Uterus (tissue), 4 donors: ENCODE results near the gene FAR2. TPM values are rescaled to one million over a fixed set of nuclear protein-coding genes. Genes with fewer than 3 reads are reported as not detected.

ENCODE experiments used
- DNase-seq, 2 donors: peaks; one replicate each; pipeline ENCODE4 v3.0.0-alpha.2; 2019 to 2020
- H3K27ac ChIP-seq, 2 donors: fragments of 200-600 bp; sonication (generic); 1 replicate in 1 of 2; 2 replicates in 1 of 2; pipeline ENCODE4 v1.5.1; 2016 to 2018
- H3K27me3 ChIP-seq, 2 donors: fragments of 200-600 bp; sonication (generic); one replicate each; pipeline ENCODE4 v1.5.1; 2018 to 2019; ENCODE audit warnings: control low read depth in 1 of 2
- H3K36me3 ChIP-seq, 2 donors: fragments of 200-600 bp; sonication (generic); one replicate each; pipeline ENCODE4 v1.5.1; 2019; ENCODE audit warnings: control low read depth in 1 of 2
- H3K4me1 ChIP-seq, 2 donors: fragments of 200-600 bp; sonication (generic); one replicate each; pipeline ENCODE4 v1.5.1; 2018 to 2019; ENCODE audit warnings: control low read depth in 1 of 2
- H3K4me3 ChIP-seq, 2 donors: fragments of 200-600 bp; sonication (generic); 1 replicate in 1 of 2; 2 replicates in 1 of 2; pipeline ENCODE4 v1.5.1; 2018 to 2019; ENCODE audit warnings: mild to moderate bottlenecking in 1 of 2
- H3K9me3 ChIP-seq, 2 donors: fragments of 200-600 bp; sonication (generic); one replicate each; pipeline ENCODE4 v1.5.1; 2019; ENCODE audit warnings: control low read depth in 1 of 2
- POLR2A ChIP-seq, 2 donors: fragments of 450-650 bp; IDR thresholded peaks; one replicate each; pipeline ENCODE4 v1.6.1; 2016; ENCODE audit warnings: antibody characterized with exemption in 2 of 2, mild to moderate bottlenecking in 1 of 2, moderate library complexity in 1 of 2
- intact Hi-C: fragments of 100-400 bp; cut with DNase I; formaldehyde crosslinking; loops from one replicate; pipeline ENCODE4 v1.15.1; 2023; ENCODE audit warnings: low total_unique reads
- total RNA-seq, 4 donors: library from RNA; depleted of rRNA in 3 of 4; stranded (reverse); fragments of >200 nt in 3 of 4; gene quantifications; one replicate each; pipeline versions ENCODE4 v1.1.0 to v1.2.4, GENCODE V29; 2014 to 2023
- TF ChIP-seq, protein P1 (sequence below), 4 experiments: fragments of 200-600 bp in 2 of 4; fragments of 450-650 bp in 2 of 4; sonication (generic) in 2 of 4; IDR thresholded peaks; one replicate each; pipeline ENCODE4 v1.5.1; 2016 to 2019; ENCODE audit warnings: antibody characterized with exemption in 4 of 4, mild to moderate bottlenecking in 2 of 4, moderate library complexity in 1 of 4
- donor health status: DM: yes; HTN: yes; CAD: no.

The FAR2 gene
- total RNA-seq, 4 donors from 2014 or later = 4.7 to 14.4 (median 9.5) TPM

- no peak for DNase-seq
Observed at GRCh38 chr12:29198901-29199300, 49.8 kb downstream of the FAR2 start.

DNA sequence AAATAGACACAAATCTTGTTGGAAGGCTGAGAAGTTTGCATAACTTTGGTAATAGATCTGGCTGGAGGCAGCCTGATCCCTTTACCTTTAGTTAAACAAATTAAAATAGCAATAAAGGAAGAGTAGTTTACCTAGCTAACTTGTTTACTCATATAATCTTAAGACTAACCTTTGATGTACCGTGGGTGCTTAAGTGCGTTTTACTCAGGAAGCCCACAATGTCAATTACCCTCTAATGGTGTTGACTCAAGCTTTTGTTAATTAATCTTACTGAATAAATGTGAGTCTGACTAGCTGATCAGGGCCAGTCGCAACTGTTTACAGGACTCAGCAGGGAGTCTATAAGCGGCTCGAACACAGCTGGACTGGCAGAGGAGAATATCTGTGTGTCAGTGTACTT is 51.5 kb downstream of the FAR2 start:
- Histone ChIP-seq H3K9me3 (no peaks in the 10 kb centered on the region), H3K4me3 (no peak overlapping the region), H3K4me1 (no peaks in the 10 kb centered on the region), H3K36me3 (no peaks in the 10 kb centered on the region), H3K27me3 (no peaks in the 10 kb centered on the region), H3K27ac (no peak overlapping the region)
- DNase-seq = no peak
- TF ChIP-seq, protein P1, sequence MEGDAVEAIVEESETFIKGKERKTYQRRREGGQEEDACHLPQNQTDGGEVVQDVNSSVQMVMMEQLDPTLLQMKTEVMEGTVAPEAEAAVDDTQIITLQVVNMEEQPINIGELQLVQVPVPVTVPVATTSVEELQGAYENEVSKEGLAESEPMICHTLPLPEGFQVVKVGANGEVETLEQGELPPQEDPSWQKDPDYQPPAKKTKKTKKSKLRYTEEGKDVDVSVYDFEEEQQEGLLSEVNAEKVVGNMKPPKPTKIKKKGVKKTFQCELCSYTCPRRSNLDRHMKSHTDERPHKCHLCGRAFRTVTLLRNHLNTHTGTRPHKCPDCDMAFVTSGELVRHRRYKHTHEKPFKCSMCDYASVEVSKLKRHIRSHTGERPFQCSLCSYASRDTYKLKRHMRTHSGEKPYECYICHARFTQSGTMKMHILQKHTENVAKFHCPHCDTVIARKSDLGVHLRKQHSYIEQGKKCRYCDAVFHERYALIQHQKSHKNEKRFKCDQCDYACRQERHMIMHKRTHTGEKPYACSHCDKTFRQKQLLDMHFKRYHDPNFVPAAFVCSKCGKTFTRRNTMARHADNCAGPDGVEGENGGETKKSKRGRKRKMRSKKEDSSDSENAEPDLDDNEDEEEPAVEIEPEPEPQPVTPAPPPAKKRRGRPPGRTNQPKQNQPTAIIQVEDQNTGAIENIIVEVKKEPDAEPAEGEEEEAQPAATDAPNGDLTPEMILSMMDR (IDR thresholded peaks at IDR 0.05) = no peak
- no peak for TF ChIP-seq POLR2A (IDR thresholded peaks at IDR 0.05)
- intact Hi-C loops = no loop called here

More at GRCh38 chr12:29198901-29199300, 49.8 kb downstream of the FAR2 start:
- H3K36me3 ChIP-seq = no peaks in the 10 kb centered on the region
- TF ChIP-seq POLR2A (IDR thresholded peaks at IDR 0.05) = no peak
- TF ChIP-seq, protein P1 (IDR thresholded peaks at IDR 0.05) = no peak
- no peaks in the 10 kb centered on the region for H3K27me3 ChIP-seq
- H3K27ac ChIP-seq = no peak overlapping the region
- H3K9me3 ChIP-seq = no peaks in the 10 kb centered on the region
- no peak overlapping the region for H3K4me3 ChIP-seq
- no peaks in the 10 kb centered on the region for H3K4me1 ChIP-seq
- intact Hi-C loops = no loop called here

GRCh38 chr12:29201296-29201695 is 52.2 kb downstream of the FAR2 start:
- no peak for TF ChIP-seq POLR2A (IDR thresholded peaks at IDR 0.05)
- TF ChIP-seq, protein P1 (IDR thresholded peaks at IDR 0.05) = no peak
- H3K4me1 ChIP-seq = no peaks in the 10 kb centered on the region
- DNase-seq = no peak
- H3K4me3 ChIP-seq = no peak overlapping the region
- intact Hi-C loops = no loop called here
- H3K36me3 ChIP-seq = no peaks in the 10 kb centered on the region
- H3K9me3 ChIP-seq = no peaks in the 10 kb centered on the region
- H3K27ac ChIP-seq = no peak overlapping the region
- no peaks in the 10 kb centered on the region for H3K27me3 ChIP-seq

DNA sequence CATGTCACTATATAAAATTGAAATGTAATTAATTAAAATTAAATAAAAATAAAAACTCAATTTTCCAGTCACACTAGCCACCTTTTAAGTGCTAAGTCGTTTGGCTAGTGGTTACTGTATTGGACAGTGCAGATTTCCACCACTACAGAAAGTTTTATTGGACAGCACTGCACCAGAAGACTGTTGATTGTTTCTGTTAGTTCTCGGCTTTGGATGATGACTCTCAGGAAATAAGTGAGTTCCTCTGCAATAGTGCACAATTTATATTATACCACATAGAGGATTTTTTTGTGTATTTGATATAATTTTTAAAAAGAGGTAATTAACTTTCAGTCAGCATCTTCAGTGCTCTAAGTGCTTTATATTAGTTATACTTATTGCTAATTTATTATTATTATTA is 52.7 kb downstream of the FAR2 start:
- TF ChIP-seq POLR2A (IDR thresholded peaks at IDR 0.05) = no peak
- TF ChIP-seq, protein P1 (IDR thresholded peaks at IDR 0.05) = no peak
- intact Hi-C loops = no loop called here
- no peak for DNase-seq
- Histone ChIP-seq H3K4me1 (no peaks in the 10 kb centered on the region), H3K27ac (no peak overlapping the region), H3K4me3 (no peak overlapping the region), H3K27me3 (no peaks in the 10 kb centered on the region), H3K9me3 (no peaks in the 10 kb centered on the region), H3K36me3 (no peaks in the 10 kb centered on the region)

DNA sequence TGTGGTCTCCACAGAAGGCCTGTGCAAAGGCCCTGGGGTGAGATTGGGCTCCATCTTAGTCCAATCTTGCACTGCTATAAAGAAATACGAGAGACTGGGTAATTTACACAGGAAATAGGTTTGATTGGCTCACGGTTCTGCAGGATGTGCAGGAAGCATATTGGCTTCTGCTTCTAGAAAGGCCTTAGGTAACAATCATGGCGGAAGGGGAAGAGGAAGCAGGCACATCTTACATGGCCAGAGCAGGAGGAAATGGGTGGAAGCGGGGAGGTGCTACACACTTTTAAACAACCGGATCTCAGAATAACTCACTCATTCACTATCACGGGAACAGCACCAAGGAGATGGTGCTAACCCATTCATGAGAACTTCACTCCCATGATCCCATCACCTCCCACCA is 55.4 kb downstream of the FAR2 start:
- H3K4me1 ChIP-seq = no peaks in the 10 kb centered on the region
- H3K9me3 ChIP-seq = no peaks in the 10 kb centered on the region
- H3K4me3 ChIP-seq = no peak overlapping the region
- no peak overlapping the region for H3K27ac ChIP-seq
- H3K36me3 ChIP-seq = no peaks in the 10 kb centered on the region
- TF ChIP-seq, protein P1 (IDR thresholded peaks at IDR 0.05) = no peak
- TF ChIP-seq POLR2A (IDR thresholded peaks at IDR 0.05) = no peak
- DNase-seq = no peak
- H3K27me3 ChIP-seq = no peaks in the 10 kb centered on the region
- intact Hi-C loops = no loop called here
